ENCODE data around the gene PLA2G3. TPM values are rescaled to one million over a fixed set of nuclear protein-coding genes. Genes with fewer than 3 reads are reported as not detected.

Gene PLA2G3
- total RNA-seq, 1 experiment from 2014 or later = 18.3 TPM

- TF ChIP-seq ZNF263 (CRISPR knock-in tag; IDR thresholded peaks at IDR 0.05; ENCODE audit: low read depth) (no peak), JAZF1 (CRISPR knock-in tag; IDR thresholded peaks at IDR 0.05) (no peak), NFATC4 (CRISPR knock-in tag; IDR thresholded peaks at IDR 0.05) (no peak), TEAD1 (CRISPR knock-in tag; IDR thresholded peaks at IDR 0.05) (peak; percentile 87), RORB (CRISPR knock-in tag; IDR thresholded peaks at IDR 0.05) (no peak), HMGA2 (CRISPR knock-in tag; IDR thresholded peaks at IDR 0.05) (no peak), GABPB1 (CRISPR knock-in tag; IDR thresholded peaks at IDR 0.05) (no peak), IRF2 (CRISPR knock-in tag; IDR thresholded peaks at IDR 0.05; ENCODE audit: borderline replicate concordance, low read depth) (no peak), ERG (CRISPR knock-in tag; IDR thresholded peaks at IDR 0.05) (0 out of 2 replicates have a peak, but pooled peaks have one; percentile 24), ATF1 (CRISPR knock-in tag; IDR thresholded peaks at IDR 0.05) (no peak), ZNF281 (CRISPR knock-in tag; IDR thresholded peaks at IDR 0.05) (peak; percentile 68; the same call in 1 of the 2 replicates), ZNF138 (CRISPR knock-in tag; conservative IDR thresholded peaks at IDR 0.05) (0 out of 2 replicates have a peak, but pooled peaks have one; percentile 15), ZNF317 (CRISPR knock-in tag; IDR thresholded peaks at IDR 0.05; ENCODE audit: borderline replicate concordance, low read depth) (no peak), ZBTB43 (CRISPR knock-in tag; IDR thresholded peaks at IDR 0.05) (peak; percentile 80), ZNF423 (CRISPR knock-in tag; IDR thresholded peaks at IDR 0.05) (peak; percentile 40; the same call in 1 of the 2 replicates), USF1 (CRISPR knock-in tag; IDR thresholded peaks at IDR 0.05) (peak; percentile 60; the same call in 1 of the 2 replicates), RELA (CRISPR knock-in tag; IDR thresholded peaks at IDR 0.05; ENCODE audit: borderline replicate concordance) (no peak), MAX (CRISPR knock-in tag; IDR thresholded peaks at IDR 0.05) (peak; percentile 97), ATF2 (CRISPR knock-in tag; IDR thresholded peaks at IDR 0.05; ENCODE audit: borderline replicate concordance, low read depth) (no peak), NFE2L1 (CRISPR knock-in tag; IDR thresholded peaks at IDR 0.05) (peak; percentile 31; the same call in 1 of the 2 replicates), MLX (CRISPR knock-in tag; IDR thresholded peaks at IDR 0.05) (no peak), FOXJ3 (CRISPR knock-in tag; IDR thresholded peaks at IDR 0.05; ENCODE audit: borderline replicate concordance) (no peak), ARID4B (CRISPR knock-in tag; IDR thresholded peaks at IDR 0.05; ENCODE audit: borderline replicate concordance) (peak; percentile 90), E2F5 (CRISPR knock-in tag; IDR thresholded peaks at IDR 0.05) (peak; percentile 59; the same call in 1 of the 2 replicates), KAT7 (CRISPR knock-in tag; IDR thresholded peaks at IDR 0.05; ENCODE audit: borderline replicate concordance) (no peak)
Measured at GRCh38 chr22:31084811-31085492, 55.4 kb downstream of the PLA2G3 start (continued).

Data from WTC11 (cell line).